ENCODE results near the gene HLA-B.

HLA-B gene

DNA sequence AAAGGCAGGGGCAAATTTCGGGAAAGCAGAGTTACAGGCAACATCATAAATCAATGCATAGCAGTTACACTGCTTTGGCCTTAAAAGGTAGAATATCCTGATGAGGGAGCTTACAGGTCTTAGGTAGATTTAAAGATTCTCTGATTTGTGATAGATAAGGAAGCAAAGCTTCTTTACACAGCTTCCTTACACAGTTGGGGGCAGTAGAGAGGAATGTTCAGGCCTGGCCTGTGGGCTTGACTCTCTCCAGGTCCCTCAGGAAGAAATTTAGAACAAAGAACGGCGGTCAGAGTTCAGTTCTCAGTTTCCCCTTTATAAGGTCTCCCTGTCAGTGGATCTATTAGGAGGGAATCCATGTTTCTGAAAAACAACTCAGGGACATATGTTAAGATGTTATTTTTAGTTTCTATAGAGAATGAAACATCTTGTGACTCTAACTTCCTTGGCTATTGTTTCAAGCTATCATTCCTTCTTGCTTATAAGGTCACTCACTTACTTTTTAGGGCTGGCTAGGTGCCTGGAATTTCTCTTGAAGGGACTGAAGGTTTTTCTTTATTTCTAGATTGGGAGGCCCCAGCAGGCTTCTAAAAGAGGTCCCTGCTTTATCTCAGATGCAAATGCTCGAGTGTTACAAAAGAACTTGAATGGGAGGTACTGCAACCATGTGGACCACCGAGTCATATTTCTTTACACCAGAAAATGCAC is 11.8 kb downstream of the HLA-B start:
- Mint-ChIP-seq H3K27ac (no peak overlapping the region), H3K9me3 (peaks cover 9% of the 10 kb centered on the region), H3K4me1 (no peaks in the 10 kb centered on the region), H3K4me3 (no peak overlapping the region), H3K27me3 (ENCODE audit: low read depth) (peaks cover 39% of the 10 kb centered on the region), H3K36me3 (ENCODE audit: low read depth) (no peaks in the 10 kb centered on the region)
- TF ChIP-seq, protein P1, sequence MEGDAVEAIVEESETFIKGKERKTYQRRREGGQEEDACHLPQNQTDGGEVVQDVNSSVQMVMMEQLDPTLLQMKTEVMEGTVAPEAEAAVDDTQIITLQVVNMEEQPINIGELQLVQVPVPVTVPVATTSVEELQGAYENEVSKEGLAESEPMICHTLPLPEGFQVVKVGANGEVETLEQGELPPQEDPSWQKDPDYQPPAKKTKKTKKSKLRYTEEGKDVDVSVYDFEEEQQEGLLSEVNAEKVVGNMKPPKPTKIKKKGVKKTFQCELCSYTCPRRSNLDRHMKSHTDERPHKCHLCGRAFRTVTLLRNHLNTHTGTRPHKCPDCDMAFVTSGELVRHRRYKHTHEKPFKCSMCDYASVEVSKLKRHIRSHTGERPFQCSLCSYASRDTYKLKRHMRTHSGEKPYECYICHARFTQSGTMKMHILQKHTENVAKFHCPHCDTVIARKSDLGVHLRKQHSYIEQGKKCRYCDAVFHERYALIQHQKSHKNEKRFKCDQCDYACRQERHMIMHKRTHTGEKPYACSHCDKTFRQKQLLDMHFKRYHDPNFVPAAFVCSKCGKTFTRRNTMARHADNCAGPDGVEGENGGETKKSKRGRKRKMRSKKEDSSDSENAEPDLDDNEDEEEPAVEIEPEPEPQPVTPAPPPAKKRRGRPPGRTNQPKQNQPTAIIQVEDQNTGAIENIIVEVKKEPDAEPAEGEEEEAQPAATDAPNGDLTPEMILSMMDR (IDR thresholded peaks at IDR 0.05; ENCODE audit: unreplicated experiment in 3 of 3) = no peak

DNA sequence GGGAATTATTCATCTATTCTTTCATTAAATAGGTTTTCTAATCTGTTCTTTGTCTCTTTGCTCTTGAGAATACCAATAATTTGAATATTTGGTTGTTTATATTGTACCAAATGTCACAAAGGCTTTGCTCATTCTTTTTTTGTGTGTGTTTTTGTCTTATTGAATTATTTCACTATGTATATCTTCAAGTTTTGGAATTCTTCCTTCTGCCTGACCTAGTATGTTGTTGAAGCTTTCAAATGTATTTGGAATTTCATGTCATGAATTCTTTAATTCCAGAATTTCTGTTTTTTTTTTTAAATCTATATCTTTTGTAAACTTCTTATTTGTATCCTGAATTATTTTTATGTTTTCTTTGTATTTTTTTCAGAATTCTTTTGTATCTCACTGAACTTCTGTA is 16.8 kb downstream of the HLA-B start:
- Mint-ChIP-seq H3K27ac (no peak overlapping the region), H3K36me3 (ENCODE audit: low read depth) (no peaks in the 10 kb centered on the region), H3K27me3 (ENCODE audit: low read depth) (peaks cover 18% of the 10 kb centered on the region), H3K9me3 (peaks cover 42% of the 10 kb centered on the region), H3K4me3 (no peak overlapping the region), H3K4me1 (no peaks in the 10 kb centered on the region)
- TF ChIP-seq, protein P1 (IDR thresholded peaks at IDR 0.05; ENCODE audit: unreplicated experiment in 3 of 3) = no peak

DNA sequence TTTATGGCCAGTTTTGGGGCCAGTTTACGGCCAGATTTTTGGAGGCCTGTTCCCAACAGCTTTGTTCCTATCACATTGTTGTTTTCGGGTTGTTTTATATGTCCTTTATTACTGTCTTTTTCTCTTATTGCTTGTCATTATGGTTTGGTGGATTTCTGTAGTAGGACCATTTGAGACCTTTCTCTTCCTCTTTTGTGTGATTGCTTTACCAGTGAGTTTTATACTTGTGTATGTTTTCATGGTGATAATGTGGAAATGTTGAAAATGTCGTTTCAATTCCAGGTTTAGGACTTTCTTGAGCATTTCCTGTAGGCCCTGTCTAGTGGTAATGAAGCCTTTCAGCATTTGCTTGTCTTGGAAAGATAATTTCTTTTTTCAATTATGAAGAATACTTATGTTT is 17.8 kb downstream of the HLA-B start:
- Mint-ChIP-seq H3K36me3 (ENCODE audit: low read depth) (no peaks in the 10 kb centered on the region), H3K27me3 (ENCODE audit: low read depth) (peaks cover 19% of the 10 kb centered on the region), H3K27ac (no peak overlapping the region), H3K4me1 (no peaks in the 10 kb centered on the region), H3K9me3 (peaks cover 47% of the 10 kb centered on the region), H3K4me3 (no peak overlapping the region)
- TF ChIP-seq, protein P1 (IDR thresholded peaks at IDR 0.05; ENCODE audit: unreplicated experiment in 3 of 3) = no peak

DNA sequence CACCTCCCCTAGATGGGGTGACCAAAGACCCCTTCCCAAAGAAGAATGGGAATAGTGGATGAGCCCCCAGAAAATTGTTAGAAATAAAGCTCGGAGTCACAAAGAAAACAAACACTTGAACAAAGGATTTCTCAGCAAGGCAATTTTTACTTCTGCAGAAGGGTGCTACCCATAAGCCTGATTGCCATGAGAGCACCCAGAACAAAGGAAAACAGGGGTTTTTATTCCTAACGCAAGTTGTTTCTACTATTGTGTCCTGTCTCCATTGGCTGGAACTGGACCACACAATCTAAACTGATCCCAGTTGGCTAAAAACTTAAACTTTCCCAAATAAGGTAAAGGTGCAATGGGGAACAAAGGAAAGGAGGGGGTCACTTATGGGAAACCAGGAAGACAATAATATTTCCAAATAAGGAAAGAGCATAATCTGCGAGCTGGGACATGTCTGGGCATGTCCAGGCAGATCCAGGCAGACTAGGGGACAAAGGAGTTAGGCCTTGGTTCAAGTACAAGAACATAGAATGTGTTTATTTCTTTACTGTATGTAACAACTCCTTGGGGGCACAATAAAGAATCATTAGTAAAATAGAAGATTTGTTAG is 20.0 kb downstream of the HLA-B start:
- H3K27me3 Mint-ChIP-seq (ENCODE audit: low read depth) = peaks cover 26% of the 10 kb centered on the region
- H3K27ac Mint-ChIP-seq = no peak overlapping the region
- no peaks in the 10 kb centered on the region for H3K36me3 Mint-ChIP-seq (ENCODE audit: low read depth)
- no peaks in the 10 kb centered on the region for H3K4me1 Mint-ChIP-seq
- TF ChIP-seq, protein P1 (IDR thresholded peaks at IDR 0.05; ENCODE audit: unreplicated experiment in 3 of 3) = no peak
- H3K4me3 Mint-ChIP-seq = no peak overlapping the region
- H3K9me3 Mint-ChIP-seq = peaks cover 47% of the 10 kb centered on the region

DNA sequence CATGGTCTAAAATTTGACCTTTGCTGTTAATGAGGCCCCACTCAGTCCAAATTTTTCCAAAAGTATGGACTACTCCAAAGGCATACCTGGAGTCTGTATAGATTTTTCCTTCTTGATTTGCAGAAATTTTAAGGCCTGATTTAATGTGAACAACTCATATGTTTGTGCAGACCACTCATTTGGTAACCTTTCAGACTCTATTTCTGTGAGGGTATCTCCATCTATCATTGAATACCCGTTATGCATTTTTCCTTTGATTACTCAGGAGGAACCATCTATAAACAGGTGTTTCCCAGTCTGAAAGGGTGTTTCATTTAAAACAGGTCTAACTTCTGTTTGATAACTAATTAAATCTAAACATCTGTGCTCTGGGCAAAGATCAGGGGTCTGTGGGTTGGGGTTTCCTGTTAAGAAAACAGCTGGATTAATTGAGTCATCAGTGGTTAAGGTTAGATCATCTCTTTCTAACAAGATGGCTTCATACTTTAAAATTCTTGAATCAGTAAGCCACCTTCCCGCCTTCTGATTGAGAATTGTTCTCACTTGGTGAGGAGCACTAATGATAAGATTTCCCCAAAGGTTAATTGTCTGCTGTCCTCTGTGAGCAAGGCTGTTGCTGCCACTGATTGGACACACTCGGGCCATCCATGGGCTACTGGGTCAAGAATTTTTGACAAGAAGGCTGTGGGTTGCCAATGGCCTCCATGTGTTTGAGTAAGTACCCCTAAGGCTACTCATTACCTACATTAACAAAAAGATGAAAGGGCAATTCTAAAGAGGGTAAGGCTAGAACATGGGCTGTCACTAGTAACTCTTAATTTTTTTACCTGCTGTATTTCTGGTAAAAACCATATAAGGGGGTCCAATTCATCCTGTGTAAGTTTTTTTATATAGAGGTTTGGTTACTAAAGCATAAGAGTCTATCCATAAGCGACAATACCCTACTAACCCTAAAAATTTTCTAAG is 24.1 kb downstream of the HLA-B start:
- Mint-ChIP-seq H3K27ac (no peak overlapping the region), H3K27me3 (ENCODE audit: low read depth) (peaks cover 22% of the 10 kb centered on the region), H3K4me1 (no peaks in the 10 kb centered on the region), H3K9me3 (peaks cover 41% of the 10 kb centered on the region), H3K36me3 (ENCODE audit: low read depth) (no peaks in the 10 kb centered on the region), H3K4me3 (no peak overlapping the region)
- TF ChIP-seq, protein P1 (IDR thresholded peaks at IDR 0.05; ENCODE audit: unreplicated experiment in 3 of 3) = no peak
